HG03025 (cell line): ENCODE measurements around the gene SPIN1.
"Not testable (repeated sequence)": the region's sequence is repeated elsewhere in the genome, so short reads cannot be mapped to it uniquely, and the experiment has no call there.

Source experiments
- ATAC-seq: cut with Tn5 transposase; IDR thresholded peaks from one replicate; pipeline ENCODE4 v1.9.1; 2021; ENCODE audit warnings: mild to moderate bottlenecking, moderate library complexity; ENCODE audit not compliant: unreplicated experiment, low FRiP score

Gene SPIN1

DNA sequence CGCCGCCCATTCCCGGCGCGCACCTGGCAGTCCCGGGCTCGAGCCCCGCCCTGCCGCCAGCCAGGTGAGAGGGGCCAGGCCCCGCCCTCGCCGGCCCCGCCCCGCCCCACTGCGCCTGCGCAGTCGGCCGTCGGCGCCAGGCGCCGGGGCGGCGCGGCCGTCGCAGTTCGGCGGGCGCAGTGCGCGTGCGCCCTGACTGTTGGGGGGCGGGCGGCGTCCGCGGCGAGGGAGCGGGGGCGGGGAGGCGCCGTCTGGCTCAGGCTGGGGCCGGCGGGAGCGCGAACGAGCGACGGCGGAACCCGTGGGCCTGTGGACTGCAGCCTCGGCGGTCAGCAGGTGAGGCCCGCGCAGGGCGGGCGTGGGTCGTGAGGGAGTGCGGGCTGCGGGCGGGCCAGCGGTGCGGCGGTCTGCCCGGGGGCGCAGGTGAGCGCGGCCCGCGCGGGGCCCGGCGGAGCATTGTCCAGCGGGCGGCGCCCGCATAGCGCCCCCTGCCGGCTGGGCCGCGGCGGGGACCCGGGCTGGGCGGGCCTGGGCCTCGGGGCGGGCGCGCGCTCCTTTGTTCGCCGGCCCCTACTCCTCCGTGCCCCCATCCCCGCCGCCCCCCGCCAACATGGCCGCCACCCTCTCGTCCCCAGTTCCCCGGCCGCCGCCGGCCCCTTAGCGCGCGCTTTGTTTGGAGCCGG is at the start of gene SPIN1:
Gene SPIN1, plus strand, starts transcription at position 242 of the 683 bp plus-strand sequence. CDS start 38,096 bp downstream, outside the sequence.
- peak; percentile 85 for ATAC-seq

GRCh38 chr9:88339317-88339716 is 48.9 kb upstream of the SPIN1 start:
- ATAC-seq: no peak

DNA sequence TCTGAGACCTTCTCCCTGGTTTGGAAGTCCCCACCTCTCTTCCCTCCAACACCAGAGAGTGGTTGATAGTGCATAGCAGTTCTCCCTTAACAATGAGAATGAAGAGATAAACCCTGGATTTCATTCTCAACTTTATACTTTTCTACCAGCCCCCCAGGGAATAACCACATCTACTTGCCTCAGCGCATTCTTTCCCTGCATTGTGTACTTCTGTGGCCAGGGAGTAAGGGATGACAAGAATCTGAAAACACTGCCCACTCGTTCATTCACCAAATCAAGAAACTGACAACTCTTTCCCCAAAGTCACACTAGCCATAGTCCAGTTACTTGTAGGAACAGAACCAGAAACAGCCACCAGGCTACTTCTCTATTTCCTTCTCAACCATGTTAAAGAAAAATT is 46.0 kb upstream of the SPIN1 start:
- ATAC-seq: no peak

- ATAC-seq: no peak
Observed at GRCh38 chr9:88344013-88344412, 44.2 kb upstream of the SPIN1 start.

DNA sequence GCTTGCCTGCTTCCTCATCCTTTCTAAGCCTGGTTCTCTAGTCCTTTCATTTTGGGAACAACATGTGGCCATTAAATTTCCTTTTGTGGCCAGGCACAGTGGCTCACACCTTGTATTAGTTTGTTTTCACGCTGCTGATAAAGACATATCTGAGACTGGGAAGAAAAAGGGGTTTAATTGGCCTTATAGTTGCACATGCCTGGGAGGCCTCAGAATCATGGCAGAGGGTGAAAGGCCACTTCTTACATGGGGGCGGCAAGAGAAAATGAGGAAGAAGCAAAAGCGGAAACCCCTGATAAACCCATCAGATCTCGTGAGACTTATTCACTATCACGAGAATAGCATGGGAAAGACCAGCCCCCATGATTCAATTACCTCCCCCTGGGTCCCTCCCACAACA is 37.9 kb upstream of the SPIN1 start:
- ATAC-seq: not testable (repeated sequence)

GRCh38 chr9:88355166-88355565 is 33.1 kb upstream of the SPIN1 start:
- ATAC-seq: no peak

DNA sequence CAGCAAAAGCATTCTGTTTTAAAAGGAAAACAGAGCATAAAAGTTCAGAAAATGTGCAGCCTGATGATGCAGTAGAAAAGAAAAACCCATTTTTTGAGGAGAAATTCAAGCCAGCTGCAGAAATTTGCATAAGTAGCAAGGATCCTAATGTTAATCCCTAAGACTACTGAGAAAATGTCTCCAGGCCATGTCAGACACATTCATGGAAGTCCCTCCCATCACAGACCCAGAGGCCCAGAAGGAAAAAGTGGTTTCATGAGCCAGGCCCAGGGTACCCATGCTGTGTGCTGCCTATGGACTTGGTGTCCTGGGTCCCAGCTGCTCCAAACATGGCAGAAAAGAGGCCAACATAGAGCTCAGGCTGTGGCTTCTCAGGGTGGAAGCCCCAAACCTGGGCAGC is 31.0 kb upstream of the SPIN1 start:
- not testable (repeated sequence) for ATAC-seq

DNA sequence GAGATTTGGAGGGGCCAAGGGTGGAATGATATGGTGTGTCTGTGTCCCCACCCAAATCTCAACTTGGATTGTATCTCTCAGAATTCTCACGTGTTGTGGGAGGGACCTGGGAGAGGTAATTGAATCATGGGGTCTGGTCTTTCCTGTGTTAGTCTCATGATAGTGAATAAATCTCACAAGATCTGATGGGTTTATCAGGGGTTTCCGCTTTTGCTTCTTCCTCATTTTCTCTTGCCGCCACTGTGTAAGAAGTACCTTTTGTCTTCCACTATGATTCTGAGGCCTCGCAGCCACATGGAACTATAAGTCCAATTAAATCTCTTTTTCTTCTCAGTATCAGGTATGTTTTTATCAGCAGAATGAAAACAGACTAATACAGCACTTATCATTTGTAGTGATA is 29.5 kb upstream of the SPIN1 start:
- no peak for ATAC-seq

GRCh38 chr9:88359974-88360373 is 28.3 kb upstream of the SPIN1 start:
- no peak for ATAC-seq

GRCh38 chr9:88362681-88363080 is 25.6 kb upstream of the SPIN1 start:
- ATAC-seq: no peak

DNA sequence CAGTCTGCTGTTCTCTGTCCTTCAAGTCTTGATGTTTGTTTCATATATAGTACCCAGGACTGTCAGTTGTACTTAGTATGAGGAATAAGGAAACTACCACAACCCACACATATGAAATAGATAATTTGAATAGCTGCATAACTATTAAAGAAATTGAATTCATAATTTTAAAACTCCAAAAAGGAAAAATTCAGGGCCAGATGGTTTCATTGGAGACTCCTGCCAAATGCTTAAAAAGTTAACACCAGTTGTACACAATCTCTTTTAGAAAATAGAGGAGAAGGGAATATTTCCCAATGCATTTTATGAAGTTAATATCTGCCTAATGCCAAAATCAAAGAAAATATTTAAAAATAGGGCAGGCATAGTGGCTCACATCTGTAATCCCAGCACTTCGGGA is 24.6 kb upstream of the SPIN1 start:
- ATAC-seq: no peak

DNA sequence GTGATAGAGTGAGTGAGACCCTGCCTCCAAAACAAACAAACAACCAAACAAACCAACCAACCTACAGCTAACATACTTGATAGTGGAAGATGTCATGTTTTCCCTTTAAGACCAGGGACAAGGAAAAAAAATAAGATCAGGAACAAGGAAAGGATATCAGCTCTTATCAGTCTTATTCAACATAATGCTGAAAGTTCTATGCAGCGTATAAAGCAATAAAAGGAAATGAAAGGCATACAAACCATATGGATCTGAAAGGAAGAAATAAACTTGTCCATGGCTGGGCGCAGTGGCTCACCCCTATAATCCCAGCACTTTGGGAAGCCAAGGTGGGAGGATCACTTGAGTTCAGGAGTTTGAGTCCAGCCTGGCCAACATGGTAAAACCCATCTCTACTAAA is 23.5 kb upstream of the SPIN1 start:
- no peak for ATAC-seq

DNA sequence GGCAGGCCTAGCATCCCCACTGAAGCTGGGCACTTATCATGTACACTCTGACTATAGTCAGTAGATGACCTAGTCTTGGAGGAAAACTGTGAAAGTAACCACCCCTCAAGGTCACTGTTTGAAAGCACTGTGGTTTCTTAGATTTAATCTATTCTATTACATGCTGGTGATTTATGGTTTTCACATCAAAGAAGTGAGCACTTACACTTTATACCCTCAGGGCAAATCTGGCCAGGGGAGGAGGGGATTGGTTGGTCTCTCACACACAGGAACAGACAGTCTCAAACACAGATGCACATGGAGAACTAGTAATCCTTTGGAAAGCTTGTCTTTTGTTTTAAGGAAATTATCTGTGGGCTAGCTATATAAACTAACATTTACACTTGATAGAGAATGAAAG is 17.9 kb upstream of the SPIN1 start:
- ATAC-seq: no peak

- ATAC-seq: no peak
Observed at GRCh38 chr9:88372103-88372654, 16.1 kb upstream of the SPIN1 start.

- ATAC-seq: no peak
Observed at GRCh38 chr9:88373045-88373444, 15.2 kb upstream of the SPIN1 start.

GRCh38 chr9:88378317-88378716 is 9.9 kb upstream of the SPIN1 start:
- no peak for ATAC-seq

DNA sequence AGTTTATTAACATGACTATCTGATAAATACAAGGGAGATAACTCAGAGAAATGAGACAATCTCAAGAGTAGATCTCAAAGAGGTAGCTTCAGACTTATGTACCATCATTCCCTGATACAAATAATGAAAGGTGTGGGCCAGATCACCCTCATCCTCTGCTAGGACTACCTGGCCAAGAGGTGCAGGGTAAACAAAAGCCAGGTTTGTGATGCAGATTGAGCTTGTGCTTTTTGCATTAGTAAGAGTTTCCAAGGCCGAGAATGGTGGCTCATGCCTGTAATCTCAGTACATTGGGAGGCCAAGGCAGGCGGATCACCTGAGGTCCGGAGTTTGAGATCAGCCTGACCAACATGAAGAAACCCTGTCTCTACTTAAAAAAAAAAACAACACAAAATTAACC is 8.9 kb upstream of the SPIN1 start:
- no peak for ATAC-seq

- no peak for ATAC-seq
Observed at GRCh38 chr9:88380118-88380517, 8.1 kb upstream of the SPIN1 start.

- not testable (repeated sequence) for ATAC-seq
Observed at GRCh38 chr9:88381322-88381721, 6.9 kb upstream of the SPIN1 start.

GRCh38 chr9:88383176-88383575 is 5.1 kb upstream of the SPIN1 start:
- ATAC-seq: no peak

DNA sequence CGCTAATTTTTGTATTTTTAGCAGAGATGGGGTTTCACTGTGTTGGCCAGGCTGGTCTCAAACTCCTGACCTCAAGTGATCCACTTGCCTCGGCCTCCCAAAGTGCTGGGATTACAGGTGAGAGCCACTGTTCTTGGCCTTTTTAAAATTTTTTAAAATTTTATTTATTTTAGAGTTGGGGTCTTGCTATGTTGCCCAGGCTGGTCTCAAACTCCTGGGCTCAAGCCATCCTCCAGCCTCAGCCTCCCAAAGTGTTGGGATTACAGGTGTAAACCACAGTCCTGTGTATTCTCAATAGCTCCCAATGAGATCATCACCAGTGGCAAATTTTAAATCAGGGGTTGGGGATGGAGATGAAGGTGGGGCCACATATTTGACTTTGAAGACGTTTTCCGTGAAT is 2.1 kb upstream of the SPIN1 start:
- not testable (repeated sequence) for ATAC-seq

- no peak for ATAC-seq
Observed at GRCh38 chr9:88387036-88387551, 1.1 kb upstream of the SPIN1 start.
